ENCODE results near the gene GNAS.

GNAS gene

DNA sequence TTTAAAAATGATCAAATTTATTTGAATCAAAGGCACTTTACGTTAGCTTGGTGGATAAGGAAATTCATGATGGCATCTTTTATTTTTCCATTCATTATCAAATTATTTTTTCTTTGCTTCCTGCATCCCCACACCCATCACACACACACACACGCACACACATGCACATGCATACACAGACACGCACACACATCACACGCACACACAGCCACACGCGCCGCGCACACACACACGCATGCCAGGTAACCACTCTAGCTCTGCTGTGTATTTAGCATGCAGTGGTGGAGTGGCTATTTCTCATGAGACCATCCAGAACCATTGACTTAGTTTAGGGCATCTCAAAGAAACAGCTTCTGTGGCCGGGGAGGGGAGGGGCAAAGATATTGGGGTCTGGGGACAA, 47.0 kb downstream of the GNAS start:
- DNase-seq, result no peak

DNA sequence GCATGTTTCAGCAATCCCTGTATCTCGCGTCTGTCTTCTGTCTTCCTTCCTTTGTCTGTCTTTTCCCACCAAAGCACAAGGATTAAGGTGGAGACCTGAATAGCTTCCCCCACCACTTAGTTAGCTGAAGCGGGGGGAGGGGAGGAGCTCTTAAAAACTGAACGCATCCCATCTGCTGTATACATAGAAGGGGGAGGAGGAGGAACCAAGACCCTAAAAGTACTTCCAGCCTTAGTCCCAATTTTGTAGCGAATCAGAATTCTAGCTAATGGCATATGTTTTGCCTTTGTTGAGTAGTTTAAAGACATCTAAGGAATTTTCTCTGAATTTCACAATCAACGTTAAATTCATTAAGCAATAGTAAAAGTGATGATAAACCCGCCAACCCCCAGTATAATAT, 47.9 kb downstream of the GNAS start:
- peak; percentile 44 for DNase-seq

DNA sequence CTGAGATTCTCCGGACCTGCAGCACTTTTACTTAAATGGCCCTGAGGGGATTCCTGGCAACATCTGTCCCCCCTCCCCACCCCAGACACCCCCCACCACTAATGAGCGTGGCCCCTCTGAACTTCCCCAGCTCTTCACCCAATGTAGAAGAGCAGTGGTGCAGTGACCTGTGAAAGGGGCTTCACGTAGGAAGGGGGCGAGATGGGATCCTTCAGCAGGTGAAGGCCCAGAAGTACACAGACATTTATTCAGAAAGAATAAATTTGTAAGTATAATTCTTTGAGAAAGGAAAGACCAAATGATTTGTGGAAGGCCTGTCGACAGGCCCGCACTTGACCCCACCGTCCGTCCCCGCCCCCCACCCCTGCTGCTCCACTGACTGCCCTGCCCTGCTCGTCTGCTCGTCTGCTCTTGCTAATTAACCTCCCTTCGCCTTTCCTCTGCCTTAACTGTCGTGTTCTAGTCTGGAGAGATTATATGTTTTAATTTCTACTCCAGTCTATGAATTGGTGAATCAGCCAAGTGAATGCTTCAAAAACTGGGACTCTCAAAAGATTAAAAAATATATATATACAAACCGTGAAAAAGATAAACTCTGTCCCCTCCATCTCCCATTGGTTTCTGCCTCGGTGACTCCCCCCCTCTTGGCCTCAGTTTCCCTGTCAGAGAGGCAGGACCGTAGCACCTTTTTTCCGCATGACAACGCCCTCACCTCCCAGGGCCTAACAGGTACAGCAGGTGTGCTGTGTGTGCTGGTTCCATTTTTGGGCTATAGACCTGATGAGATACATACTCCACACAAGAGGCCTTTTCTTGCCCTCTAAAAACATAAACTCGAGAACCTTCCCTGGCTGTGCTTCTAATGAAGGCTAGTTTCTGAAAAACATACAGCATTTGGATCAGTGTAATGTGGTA, 49.2 kb downstream of the GNAS start:
- DNase-seq, result no peak

DNA sequence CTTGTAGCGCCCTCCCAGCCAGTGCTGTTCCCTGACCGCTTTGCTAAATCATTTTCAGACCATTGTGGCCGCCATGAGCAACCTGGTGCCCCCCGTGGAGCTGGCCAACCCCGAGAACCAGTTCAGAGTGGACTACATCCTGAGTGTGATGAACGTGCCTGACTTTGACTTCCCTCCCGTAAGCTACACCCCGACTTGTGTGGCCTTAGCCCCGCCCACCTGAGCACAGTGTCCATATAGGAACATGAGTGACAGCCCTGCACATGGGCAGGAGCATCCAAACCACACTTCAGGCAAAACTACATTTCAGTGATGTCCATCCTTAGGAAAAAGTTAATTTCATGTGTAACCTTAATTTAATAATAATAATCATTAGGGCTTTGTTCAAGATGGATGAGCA, 51.1 kb downstream of the GNAS start:
- no peak for DNase-seq

DNA sequence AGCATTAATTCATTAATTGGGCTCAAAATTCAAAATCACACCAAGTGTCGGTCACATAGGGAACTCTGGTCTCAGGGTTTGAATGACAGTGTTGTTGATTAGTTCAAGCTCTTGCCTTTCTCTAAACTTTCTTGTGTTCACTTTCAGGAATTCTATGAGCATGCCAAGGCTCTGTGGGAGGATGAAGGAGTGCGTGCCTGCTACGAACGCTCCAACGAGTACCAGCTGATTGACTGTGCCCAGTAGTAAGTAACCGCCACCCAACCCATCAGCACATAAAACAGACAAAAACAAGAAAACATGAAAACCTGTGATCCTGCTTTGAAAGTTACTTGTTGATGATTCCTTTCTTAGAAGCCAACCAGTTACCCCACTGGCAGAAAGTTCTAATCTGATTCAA, 52.7 kb downstream of the GNAS start:
- DNase-seq, result no peak

DNA sequence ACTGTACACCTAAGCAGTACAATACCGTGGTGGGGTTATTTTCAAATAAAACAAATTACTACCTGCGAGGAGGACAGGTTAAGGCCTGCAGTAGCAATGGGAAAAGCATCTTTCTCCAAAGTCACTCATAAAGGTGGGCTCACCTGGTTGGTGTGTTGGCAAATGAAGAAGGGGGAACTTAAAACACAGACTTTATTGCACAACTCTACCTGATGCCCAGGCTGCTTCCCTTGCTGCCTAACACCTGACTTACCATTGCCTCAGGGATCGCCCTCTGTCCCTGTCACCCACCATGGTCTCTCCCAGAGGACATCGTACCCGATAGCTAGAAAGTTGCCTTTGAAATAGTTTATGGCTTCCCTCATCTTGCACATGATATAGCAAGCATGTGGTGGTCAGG, 53.6 kb downstream of the GNAS start:
- no peak for DNase-seq

DNA sequence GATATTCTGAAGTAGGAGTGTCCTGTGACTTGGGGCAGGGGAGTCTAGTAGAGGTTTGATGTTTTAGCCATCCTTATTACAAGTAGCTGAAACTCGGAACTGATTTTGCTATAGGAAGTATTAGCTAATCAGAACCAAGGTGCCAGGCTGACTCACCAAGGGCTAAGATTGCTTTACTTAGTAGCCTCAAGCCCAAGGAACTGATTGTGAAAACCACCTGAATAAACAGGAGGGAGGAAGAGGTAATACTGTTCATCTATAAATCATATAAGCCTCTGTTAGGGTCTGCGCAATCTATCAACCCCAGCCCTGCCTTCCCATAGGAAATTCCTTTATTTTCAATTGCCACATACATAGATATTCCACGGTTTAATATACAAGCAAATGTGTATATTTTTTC, 54.4 kb downstream of the GNAS start:
- DNase-seq, result peak; percentile 31

DNA sequence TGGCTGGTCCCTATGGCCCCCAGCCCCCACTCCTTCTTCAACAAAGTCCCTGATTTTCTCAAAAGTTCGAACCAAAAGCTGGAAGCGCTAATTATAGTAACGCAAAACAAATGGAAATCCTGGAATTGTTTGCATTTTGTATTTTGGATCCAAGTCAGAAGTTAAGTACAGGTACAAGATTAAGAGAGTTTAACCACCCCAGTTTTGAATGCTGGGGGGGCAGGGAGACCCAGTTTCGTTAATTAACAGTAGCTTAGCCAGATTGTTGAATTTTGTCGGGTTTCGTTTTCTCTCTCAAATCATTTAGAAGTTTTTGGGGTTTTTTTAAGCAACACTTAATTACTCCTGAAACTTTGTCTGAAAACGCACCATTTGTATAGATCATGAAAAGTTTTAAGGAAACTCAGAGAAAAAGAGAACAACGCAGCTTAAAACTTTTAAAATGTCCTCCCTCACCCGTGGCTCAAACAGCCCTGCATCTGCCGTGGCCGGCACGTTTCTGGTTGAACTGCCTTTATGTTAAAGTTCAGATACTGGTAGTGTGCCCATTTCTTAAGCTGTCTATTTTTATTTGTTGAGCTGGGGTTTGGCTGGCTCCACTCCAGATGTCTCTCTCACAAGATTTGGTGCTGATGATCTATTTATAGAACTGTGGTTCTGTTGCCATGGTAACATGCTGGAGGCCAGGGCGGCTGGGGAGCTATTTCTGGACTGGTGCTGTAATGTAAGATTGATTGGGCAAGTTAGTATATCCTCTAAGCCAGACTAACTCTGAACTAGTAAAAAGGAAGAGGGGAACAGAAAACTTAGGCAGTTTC, 55.0 kb downstream of the GNAS start:
- DNase-seq, result peak; percentile 98

DNA sequence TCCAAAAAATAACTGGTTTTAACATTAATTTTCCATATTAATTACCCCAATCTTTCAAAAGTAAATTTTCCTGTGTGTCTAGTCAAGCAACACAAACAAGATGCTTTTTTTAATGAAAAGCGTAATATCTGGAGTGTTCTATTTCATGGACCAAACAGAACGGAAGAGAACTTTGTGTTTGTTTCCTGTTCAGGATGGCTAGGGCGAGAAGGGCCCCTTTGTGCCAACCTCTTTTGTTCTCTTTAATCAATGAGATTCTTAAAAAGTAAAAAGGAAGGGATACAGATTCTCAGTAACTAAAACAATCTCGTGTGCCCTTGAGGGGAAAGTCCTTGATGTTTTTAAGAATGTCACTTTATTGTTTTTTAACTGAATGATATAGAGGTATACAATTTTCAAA, 55.7 kb downstream of the GNAS start:
- no peak for DNase-seq

DNA sequence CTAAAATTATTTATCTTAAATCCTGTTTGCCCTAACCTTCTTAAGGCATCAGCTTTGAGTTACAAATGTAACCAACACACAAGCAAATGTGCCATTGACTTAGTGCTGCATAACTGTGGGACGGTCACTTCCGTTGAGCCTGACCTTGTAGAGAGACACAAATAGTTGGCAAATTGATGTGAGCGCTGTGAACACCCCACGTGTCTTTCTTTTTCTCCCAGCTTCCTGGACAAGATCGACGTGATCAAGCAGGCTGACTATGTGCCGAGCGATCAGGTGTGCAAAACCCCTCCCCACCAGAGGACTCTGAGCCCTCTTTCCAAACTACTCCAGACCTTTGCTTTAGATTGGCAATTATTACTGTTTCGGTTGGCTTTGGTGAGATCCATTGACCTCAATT, 56.4 kb downstream of the GNAS start:
- DNase-seq, result no peak

DNA sequence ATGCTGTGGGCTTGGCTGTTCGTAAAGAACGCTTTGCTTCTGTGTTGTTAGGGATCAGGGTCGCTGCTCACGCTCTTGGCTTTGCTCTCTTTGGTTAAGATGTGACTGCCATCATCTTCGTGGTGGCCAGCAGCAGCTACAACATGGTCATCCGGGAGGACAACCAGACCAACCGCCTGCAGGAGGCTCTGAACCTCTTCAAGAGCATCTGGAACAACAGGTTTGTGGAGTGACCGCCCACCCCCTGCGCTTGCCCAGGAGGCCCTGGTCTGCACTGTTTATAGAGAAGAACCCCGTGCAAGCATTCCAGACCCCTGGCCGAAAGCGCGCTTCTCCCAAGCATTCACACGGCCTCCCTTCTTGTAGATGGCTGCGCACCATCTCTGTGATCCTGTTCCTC, 57.1 kb downstream of the GNAS start:
- no peak for DNase-seq

DNA sequence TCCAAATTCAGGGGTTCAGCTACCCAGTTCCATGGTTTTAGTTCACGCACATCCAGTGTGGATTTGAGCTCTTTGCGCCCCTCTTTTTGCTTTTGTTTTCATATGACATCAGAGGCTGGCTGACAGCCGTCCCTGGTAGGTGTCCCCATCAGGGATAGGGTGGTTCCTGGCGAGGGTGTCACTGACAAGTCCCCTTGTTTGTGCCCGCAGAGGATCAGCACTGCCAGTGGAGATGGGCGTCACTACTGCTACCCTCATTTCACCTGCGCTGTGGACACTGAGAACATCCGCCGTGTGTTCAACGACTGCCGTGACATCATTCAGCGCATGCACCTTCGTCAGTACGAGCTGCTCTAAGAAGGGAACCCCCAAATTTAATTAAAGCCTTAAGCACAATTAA, 58.0 kb downstream of the GNAS start:
- DNase-seq, result no peak

DNA sequence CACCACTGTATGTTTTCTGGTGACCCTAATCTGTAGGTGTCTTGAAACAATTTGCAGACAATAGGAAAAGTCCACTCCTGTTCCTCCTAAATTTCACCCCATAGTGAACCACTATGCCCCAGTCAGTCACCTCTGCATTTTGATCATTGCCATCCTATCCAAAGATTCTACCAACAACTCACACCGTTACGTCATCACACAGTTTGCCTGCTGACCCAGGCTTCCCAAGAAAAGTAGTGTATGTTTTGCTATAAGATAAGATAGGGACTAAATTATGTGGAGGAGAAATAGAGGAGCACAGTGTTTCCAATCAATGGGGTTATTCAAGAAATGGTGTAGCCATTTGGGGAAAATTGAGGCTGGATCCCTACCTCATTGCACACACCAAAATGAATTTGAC, 58.8 kb downstream of the GNAS start:
- DNase-seq, result no peak

DNA sequence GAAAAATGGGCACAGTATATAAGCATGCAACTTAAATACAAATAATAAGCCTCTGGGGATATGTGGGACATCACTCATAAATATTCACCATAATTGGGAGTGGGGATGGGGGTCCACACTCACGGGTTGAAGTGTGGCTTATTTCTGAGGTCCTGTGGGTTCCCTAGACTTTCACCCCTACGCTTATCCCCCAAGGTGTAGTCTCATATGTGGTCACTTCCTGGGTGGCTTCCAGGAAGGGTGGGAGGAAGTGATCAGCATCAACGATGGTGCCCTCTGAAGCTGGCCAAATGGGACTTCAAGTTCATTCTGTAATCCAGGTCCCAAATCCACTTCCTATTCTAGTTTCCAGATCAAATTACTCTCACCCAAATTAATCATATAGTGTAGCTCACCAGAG, 59.5 kb downstream of the GNAS start:
- no peak for DNase-seq

DNA sequence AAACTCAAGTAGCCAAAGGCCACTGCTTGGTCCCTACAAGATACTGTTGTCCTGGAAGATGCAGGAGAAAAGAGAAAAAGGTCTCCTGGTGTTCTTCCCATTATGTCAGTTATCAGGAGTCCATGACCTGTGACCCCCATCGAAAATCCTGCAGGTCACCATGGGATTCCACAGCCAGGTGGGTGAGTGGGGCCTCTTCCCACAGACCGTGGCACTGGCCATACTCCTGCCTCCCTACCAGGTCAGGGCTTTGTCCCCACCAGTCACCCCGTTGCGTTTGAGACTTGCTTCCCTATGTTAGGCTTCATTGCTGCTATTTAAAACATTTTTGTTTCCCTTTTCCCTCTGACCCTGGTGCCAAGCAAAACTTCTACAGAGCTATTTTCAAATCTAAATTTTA, 60.6 kb downstream of the GNAS start:
- DNase-seq, result no peak

DNA sequence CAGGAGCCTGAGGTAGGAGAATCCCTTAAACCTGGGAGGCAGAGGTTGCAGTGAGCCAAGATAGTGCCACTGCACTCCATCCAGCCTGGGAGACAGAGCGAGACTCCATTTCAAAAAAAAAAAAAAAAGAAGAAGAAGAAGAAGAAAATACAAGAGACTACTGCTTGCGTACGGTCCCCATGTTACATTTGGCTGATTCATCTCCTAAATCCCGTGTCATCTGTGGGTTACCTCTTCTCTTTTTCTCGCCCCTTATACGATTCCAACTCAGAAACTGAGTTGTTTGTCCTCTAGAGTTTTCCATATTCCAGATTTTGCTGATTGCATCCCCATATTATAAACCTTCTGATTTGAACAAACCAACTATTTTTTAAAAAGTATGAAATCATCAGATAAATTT, 66.1 kb downstream of the GNAS start:
- no peak for DNase-seq

DNA sequence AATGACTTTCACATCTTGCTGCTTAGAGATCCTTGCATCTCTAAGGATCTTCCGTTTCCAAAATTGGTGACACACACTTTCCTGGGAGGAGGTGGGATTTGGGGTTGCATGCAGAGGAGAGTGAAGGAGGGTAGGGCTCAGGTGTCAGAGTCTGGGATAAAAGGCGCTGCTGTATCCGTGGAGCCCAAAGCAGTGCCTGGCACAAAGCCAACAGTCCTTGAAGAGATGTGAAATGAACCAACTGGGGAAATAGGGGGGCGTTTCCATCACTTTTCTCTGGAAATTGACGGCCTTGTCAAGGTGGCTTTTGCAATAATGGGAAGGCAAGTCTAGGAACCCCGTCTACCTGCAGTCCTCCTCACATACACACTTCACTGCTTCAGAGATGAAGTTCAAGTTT, 69.0 kb downstream of the GNAS start:
- DNase-seq, result no peak

DNA sequence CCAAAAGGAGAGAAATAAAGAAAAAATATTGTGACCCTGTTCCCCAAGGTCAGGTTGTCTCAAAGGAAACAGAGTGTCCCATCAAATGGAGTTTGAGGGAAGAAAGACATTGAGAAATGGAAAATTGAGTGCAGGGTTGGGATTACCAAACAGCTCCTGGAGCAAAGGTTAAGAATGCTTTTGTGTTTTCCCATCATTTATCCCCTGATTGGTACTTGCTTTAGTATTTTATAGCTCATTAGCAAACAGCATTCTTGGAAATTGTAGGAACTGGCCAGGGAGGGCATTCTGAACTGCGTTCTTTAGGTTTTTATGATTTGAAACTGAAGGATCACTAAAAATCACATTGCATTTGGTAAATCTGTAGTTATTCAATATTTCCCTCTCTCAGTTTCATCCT, 69.5 kb downstream of the GNAS start:
- no peak for DNase-seq

DNA sequence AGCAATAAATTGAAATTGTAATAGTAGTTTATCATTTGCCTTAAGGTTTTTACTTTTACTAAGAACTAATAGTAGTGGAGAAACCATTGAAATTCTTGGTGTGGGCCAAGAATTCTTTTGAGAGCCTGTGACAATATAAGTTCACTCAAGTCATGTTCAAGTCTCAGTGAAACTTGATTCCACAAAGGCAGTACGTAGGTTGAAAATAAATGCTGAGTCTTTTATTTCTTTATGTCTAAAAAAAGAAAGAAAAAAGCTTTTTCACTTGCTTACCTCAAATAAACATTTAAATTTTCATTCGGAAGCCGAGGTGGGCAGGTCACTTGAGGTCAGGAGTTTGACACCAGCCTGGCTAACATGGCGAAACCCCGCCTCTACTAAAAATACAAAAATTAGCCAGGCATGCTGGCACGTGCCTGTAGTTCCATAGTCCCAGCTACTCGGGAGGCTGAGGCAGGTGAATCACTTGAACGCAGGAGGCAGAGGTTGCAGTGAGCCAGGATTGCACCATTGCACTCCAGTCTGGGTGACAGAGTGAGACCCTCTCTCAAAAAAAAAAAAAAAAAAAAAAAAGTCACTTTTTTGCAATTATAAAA, 70.7 kb downstream of the GNAS start:
- DNase-seq, result no peak

DNA sequence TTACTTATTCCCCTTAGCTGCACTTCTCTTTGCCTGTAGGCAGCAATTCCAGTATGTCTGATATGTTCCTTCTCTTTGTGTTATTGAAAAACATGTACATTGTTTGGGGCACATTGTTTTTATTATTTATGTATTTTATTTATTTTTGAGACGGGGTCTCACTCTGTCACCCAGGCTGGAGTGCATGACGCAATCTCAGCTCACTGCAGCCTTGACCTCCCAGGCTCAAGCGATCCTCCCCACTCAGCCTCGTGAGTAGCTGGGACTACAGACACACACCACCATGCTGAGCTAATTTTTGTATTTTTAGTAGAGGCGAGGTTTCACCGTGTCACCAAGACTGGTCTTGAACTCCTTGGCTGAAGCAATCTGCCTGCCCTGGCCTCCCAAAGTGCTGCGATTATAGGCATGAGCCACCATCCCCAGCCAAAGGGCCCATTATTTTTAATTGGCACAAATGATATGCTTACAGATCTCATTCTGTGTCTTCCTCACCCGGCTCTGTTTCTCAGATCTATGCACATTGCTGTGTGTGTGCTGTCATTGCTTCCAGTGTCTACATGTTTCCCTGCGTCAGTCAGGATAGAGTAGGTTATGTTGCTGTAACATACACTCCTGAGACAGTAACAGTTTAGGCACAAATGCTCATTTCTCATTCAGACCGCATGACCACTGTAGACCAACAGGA, 74.4 kb downstream of the GNAS start:
- DNase-seq, result no peak

DNA sequence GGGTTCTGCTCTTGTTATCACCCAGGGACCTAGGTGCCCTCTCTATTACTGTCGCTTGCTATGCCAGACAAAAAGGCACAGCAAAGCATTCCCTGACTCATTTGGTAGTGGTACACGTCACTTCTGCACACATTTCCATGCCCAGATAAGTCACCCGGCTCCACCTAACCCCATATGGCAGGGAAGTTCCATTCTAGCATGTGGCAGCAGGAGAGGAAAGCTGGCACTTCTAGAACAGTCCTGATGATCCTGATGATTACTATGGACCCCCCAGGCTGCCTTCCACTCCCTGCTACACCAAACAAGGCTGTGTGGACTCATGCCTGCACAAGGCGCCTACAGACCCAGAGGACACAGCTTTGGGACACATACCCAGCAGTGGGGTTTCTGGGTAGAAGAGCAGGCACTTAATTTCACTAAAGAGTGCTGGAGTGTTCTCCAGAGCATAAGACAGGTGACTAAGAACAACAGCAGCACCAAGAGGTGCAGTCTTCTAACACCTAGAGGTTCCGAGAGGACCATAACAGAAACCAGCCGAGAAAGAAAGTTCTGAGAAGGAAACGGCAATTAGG, 75.1 kb downstream of the GNAS start:
- DNase-seq, result no peak

DNA sequence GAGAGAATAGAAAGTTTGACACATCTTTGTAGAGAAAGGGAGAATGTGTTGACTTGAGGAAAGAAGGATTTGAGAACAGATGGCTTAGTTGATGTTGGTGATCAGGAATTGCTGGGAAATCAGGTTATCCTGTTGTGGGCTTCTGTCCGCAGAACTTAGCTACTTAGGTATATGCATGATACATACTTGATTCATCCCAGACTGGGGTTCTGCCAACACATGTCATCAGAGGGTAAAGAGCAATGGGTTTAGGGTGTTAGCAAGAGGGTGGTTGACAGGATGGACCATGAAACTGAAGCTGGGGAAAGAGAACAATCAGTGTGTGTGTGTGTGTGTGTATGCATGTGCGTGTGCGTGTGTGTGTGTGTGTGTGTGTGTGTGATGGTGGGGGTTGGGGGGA, 78.0 kb downstream of the GNAS start:
- DNase-seq, result no peak

DNA sequence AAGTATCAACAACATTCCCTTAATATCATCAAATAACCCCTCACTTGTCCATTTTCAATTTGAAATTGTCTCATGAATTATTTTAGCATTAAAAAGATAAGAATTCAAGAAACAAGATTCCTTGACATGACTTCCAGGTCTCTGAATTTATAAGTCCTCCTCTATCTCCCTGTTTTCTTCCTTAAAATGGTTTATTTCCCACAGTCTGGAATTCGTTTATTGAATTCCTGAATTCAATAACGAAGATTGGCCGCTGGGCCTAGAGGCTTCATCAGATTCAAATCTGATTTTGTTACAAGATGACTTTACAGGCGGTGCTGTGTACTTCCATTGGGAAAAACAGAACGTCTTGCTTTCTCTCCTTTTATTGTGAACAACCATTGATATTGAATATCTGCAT, 79.7 kb downstream of the GNAS start:
- DNase-seq, result no peak

All from fibroblast of skin of abdomen (primary cell).